Lung (tissue), 12 donors: ENCODE data around the gene GABRG3. TPM values are rescaled to one million over a fixed set of nuclear protein-coding genes. Genes with fewer than 3 reads are reported as not detected.
"Not testable (repeated sequence)": the region's sequence is repeated elsewhere in the genome, so short reads cannot be mapped to it uniquely, and the experiment has no call there.

ENCODE experiments used
- ATAC-seq: fragments of 200-7000 bp; cut with Tn5 transposase; one replicate; pipeline ENCODE4 v1.9.1; 2020; ENCODE audit warnings: moderate number of reproducible peaks; ENCODE audit not compliant: insufficient read depth, low FRiP score
- DNase-seq, 3 donors: peaks; one replicate each; pipeline ENCODE4 v3.0.0-alpha.2; 2013 to 2017
- H3K27ac ChIP-seq, 2 donors: one replicate each; pipeline ENCODE4 v1.5.1; 2013; ENCODE audit warnings: mild to moderate bottlenecking in 2 of 2, moderate library complexity in 2 of 2, control low read depth in 1 of 2, inconsistent platforms in 1 of 2, low read depth in 1 of 2, low read length in 1 of 2
- H3K27me3 ChIP-seq, 3 donors: one replicate each; pipeline ENCODE4 v1.5.1; 2013; ENCODE audit warnings: low read length in 2 of 3; ENCODE audit not compliant: control insufficient read depth in 3 of 3, insufficient read depth in 3 of 3
- H3K36me3 ChIP-seq, 4 donors: one replicate each; pipeline ENCODE4 v1.5.1; 2013; ENCODE audit warnings: low read length in 4 of 4, mild to moderate bottlenecking in 1 of 4, moderate library complexity in 1 of 4; ENCODE audit not compliant: control insufficient read depth in 4 of 4, insufficient read depth in 4 of 4
- H3K4me1 ChIP-seq, 5 donors: one replicate each; pipeline ENCODE4 v1.5.1; 2013; ENCODE audit warnings: low read length in 5 of 5, mild to moderate bottlenecking in 2 of 5, moderate library complexity in 1 of 5; ENCODE audit not compliant: control insufficient read depth in 5 of 5, insufficient read depth in 5 of 5
- H3K4me3 ChIP-seq: one replicate; pipeline ENCODE4 v1.5.1; 2013; ENCODE audit warnings: mild to moderate bottlenecking, control low read depth, moderate library complexity
- H3K9ac ChIP-seq, 2 donors: one replicate each; pipeline ENCODE4 v1.5.1; 2013; ENCODE audit warnings: low read length in 2 of 2, control low read depth in 1 of 2; ENCODE audit not compliant: insufficient read depth in 1 of 2
- H3K9me3 ChIP-seq, 4 donors: one replicate each; pipeline ENCODE4 v1.5.1; 2013; ENCODE audit warnings: low read length in 3 of 4, mild to moderate bottlenecking in 1 of 4, moderate library complexity in 1 of 4; ENCODE audit not compliant: control insufficient read depth in 4 of 4, insufficient read depth in 3 of 4
- WGBS, 2 donors: extraction: QIAGEN DNeasy Blood & Tissue Kit; methylation state at CpG; one replicate each; pipeline ENCODE4 v1.1.7; 2013; 5-methylcytosine and 5-hydroxymethylcytosine counted together
- polyA plus RNA-seq, 2 donors: library from polyadenylated mRNA; stranded (reverse); fragments of 200-250 nt; gene quantifications; one replicate each; pipeline ENCODE4 v1.2.1, GENCODE V29; 2013
- total RNA-seq, 2 donors: library from RNA; depleted of rRNA in 1 of 2; stranded (reverse); fragments of >200 nt in 1 of 2; gene quantifications; one replicate each; pipeline ENCODE4 v1.2.1, GENCODE V29; 2014 to 2021
- TF ChIP-seq, protein P1 (sequence below): IDR thresholded peaks from 2 replicates; pipeline ENCODE4 v1.5.1; 2012; ENCODE audit warnings: mild to moderate bottlenecking; ENCODE audit errors: control extremely low read depth, extremely low read depth
- donor health status: control.
- donor health status: control.
- donor health status: Bipolar disorder and iron deficiency.
- donor health status: healthy.
- donor health status: DM: yes; HTN: yes; CAD: no.

Gene GABRG3
- total and polyA plus RNA-seq, 4 donors, result 16.9 TPM; not detected in 3

GRCh38 chr15:27360316-27360715, 389.3 kb downstream of the GABRG3 start:
- TF ChIP-seq, protein P1, sequence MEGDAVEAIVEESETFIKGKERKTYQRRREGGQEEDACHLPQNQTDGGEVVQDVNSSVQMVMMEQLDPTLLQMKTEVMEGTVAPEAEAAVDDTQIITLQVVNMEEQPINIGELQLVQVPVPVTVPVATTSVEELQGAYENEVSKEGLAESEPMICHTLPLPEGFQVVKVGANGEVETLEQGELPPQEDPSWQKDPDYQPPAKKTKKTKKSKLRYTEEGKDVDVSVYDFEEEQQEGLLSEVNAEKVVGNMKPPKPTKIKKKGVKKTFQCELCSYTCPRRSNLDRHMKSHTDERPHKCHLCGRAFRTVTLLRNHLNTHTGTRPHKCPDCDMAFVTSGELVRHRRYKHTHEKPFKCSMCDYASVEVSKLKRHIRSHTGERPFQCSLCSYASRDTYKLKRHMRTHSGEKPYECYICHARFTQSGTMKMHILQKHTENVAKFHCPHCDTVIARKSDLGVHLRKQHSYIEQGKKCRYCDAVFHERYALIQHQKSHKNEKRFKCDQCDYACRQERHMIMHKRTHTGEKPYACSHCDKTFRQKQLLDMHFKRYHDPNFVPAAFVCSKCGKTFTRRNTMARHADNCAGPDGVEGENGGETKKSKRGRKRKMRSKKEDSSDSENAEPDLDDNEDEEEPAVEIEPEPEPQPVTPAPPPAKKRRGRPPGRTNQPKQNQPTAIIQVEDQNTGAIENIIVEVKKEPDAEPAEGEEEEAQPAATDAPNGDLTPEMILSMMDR, result no peak
- ATAC-seq (no peak), DNase-seq (no peak)
- H3K36me3 ChIP-seq, result no peaks in the 10 kb centered on the region
- H3K4me3 ChIP-seq, result no peak overlapping the region
- H3K9ac ChIP-seq, result no peak overlapping the region
- no peak overlapping the region for H3K27ac ChIP-seq
- no peaks in the 10 kb centered on the region for H3K9me3 ChIP-seq
- peaks cover 0 to 16% (median 0%) of the 10 kb centered on the region in 5 donors for H3K4me1 ChIP-seq
- H3K27me3 ChIP-seq, result no peaks in the 10 kb centered on the region
- WGBS, 2 donors, result 84 to 85% methylated on average over 7 of the region's 7 CpGs

- ATAC-seq (no peak), DNase-seq (peak in 2 of 3 donors; percentile 15 to 26)
- H3K36me3 ChIP-seq, result no peaks in the 10 kb centered on the region
- TF ChIP-seq, protein P1, result no peak
- H3K9ac ChIP-seq, result no peak overlapping the region
- 70 to 84% methylated on average over 5 of the region's 5 CpGs for WGBS, 2 donors
- peaks cover 0 to 16% (median 0%) of the 10 kb centered on the region in 5 donors for H3K4me1 ChIP-seq
- no peaks in the 10 kb centered on the region for H3K27me3 ChIP-seq
- no peaks in the 10 kb centered on the region for H3K9me3 ChIP-seq
- no peak overlapping the region for H3K4me3 ChIP-seq
- H3K27ac ChIP-seq, result no peak overlapping the region
These were observed 390.5 kb downstream of the GABRG3 start for GRCh38 chr15:27361438-27361837.

- no peaks in the 10 kb centered on the region for H3K27me3 ChIP-seq
- TF ChIP-seq, protein P1, result no peak
- WGBS, 2 donors, result 79 to 88% methylated on average over 2 of the region's 2 CpGs
These were observed 394.5 kb downstream of the GABRG3 start for GRCh38 chr15:27365456-27365855.

GRCh38 chr15:27377391-27377790, 406.4 kb downstream of the GABRG3 start:
- not testable (repeated sequence) for DNase-seq, H3K4me3 ChIP-seq, H3K9me3 ChIP-seq, H3K36me3 ChIP-seq, H3K9ac ChIP-seq, H3K27ac ChIP-seq, H3K27me3 ChIP-seq, ATAC-seq
- 71 to 76% methylated on average over 2 of the region's 2 CpGs for WGBS, 2 donors
- peaks cover 0 to 15% (median 0%) of the 10 kb centered on the region in 5 donors for H3K4me1 ChIP-seq

More at GRCh38 chr15:27365456-27365855, 394.5 kb downstream of the GABRG3 start:
- Histone ChIP-seq H3K36me3 (no peaks in the 10 kb centered on the region), H3K27ac (no peak overlapping the region), H3K4me1 (peaks cover 0 to 9% (median 0%) of the 10 kb centered on the region in 5 donors), H3K9me3 (no peaks in the 10 kb centered on the region), H3K4me3 (no peak overlapping the region), H3K9ac (no peak overlapping the region)
- no peak for DNase-seq
- no peak for ATAC-seq
